Fibroblast of skin of left biceps (primary cell): ENCODE data around the gene SARS2.
"Not testable (repeated sequence)": the region's sequence is repeated elsewhere in the genome, so short reads cannot be mapped to it uniquely, and the experiment has no call there.

Source experiments
- DNase-seq, 2 experiments: peaks; one replicate each; pipeline ENCODE4 v3.0.0-alpha.2; 2013; ENCODE audit warnings: low read depth in 2 of 2

SARS2 gene

DNA sequence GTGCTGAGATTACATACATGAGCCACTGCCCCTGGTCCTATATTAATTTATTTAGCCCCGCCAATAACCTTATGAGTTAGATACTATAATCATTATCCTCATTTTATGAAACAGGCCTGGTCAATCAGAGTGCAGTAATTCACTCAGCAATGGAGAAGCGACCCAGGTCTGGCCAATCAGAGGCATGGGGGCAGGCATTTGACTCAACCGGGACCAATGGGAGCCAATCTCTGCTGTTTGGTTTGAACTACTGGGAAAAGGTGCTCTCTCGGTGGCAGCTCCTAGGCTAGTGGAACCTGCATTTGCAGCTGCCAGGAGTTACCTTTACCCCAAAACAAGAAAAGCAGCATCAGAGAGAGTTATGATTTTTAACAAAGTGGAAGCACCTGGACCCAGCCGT lies 37.7 kb downstream of the SARS2 start:
- DNase-seq: no peak

DNA sequence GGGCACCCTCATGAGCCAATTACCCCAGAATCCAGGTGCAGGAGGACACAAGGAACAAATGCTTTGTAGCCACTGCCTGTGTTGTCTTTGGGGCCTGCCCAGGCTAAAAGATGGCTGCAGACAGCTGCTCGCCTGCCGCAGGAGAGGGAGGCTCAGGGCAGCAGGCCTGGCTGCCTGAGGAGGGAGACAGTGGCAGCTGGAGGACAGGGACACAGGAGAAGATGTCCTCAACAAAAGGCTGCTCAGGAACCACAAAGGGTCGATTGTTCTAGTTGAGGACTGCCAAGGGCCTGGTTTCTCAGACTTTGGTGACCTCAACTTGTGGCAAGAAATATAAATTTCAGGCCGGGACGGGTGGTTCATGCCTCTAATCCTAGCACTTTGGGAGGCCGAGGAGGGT lies 38.8 kb downstream of the SARS2 start:
- DNase-seq: no peak

DNA sequence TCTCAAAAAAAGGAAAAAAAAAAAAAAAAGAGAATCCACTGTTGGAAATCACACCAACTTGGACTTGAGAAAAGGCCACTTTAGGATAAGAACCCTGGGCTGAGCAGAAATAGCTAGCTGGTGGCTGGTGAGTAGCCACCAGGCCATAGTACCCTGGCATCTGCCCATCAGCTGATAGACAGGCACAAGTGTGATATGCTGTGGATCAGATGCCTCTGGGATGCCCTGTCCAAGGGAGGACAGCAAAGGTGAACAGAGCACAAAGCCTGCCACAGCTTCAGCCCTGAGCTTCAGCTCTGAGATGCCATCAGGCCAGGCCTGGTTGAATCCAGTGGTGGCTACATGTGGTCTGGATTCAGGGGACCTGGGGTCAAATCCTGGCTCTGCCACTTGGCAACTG lies 39.9 kb downstream of the SARS2 start:
- no peak for DNase-seq

DNA sequence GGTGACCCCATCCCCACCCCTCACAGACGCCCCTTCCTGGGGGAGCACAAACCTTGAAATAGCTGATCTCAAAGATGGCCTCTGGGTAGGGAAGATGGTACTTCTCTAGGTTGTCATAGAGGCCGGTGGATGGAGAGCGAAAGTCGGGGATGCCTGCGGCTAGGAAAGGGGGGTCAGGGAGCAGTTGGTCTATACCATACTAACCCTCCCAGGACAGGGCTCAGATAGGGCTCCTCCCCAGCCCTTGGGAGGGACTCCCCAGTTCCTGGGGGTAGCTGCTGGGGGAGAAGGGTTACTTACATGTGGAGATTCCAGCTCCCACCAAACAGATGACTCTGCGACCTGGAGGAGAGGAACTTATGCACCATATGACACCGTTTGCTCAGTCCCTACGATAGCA lies 40.8 kb downstream of the SARS2 start:
- no peak for DNase-seq

DNA sequence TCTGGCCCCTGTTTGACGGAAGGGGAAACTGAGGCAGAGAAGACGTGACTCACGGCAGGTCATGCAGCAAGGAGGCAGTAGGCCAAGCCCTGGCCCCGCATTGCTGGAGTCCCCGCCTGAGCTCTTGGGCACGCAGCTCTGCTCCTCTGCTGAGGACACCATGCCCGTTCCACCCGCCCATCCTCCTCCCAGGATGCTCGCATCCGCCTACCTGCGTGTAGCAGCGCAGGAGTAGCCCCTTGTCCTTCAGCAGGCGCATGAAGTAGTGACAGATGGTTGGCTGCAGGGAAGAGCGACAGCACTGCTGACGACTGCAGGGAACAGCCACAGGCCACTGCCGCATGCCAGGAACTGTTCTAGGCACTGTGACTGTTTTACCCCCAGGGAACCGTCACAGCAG lies 41.7 kb downstream of the SARS2 start:
- DNase-seq: no peak

DNA sequence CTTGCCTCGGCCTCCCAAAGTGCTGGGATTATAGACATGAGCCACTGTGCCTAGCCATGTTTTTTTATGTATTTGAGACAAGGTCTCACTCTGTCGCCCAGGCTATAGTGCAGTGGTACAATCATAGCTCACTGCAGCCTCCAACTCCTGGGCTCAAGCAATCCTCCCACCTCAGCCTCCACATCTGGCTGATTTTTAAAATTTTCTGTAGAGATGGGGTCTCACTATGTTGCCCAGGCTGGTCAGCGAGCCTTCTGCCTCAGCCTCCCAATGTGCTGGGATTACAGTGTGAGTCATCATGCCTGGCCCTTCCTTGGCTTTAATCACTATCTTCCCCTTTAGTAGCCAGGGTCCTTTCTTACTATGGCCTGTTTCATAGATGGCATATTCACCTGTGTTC lies 45.9 kb downstream of the SARS2 start:
- not testable (repeated sequence) for DNase-seq

DNA sequence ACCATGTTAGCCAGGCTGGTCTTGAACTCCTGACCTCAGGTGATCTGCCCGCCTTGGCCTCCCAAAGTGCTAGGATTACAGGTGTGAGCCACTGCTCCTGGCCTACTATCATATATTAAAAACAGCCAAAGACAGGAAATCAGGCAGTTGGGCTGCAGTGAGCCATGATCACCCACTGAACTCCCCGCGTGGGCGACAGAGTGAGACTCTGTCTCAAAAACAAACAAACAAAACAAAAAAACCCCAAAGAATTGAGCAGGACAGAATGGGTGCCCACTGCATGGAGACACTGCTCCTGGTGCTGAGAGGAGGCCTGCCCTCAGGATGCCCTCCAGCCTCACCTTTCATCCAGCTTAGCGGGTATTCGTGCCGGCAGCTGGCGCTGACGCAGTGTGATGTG lies 47.3 kb downstream of the SARS2 start:
- DNase-seq: no peak

DNA sequence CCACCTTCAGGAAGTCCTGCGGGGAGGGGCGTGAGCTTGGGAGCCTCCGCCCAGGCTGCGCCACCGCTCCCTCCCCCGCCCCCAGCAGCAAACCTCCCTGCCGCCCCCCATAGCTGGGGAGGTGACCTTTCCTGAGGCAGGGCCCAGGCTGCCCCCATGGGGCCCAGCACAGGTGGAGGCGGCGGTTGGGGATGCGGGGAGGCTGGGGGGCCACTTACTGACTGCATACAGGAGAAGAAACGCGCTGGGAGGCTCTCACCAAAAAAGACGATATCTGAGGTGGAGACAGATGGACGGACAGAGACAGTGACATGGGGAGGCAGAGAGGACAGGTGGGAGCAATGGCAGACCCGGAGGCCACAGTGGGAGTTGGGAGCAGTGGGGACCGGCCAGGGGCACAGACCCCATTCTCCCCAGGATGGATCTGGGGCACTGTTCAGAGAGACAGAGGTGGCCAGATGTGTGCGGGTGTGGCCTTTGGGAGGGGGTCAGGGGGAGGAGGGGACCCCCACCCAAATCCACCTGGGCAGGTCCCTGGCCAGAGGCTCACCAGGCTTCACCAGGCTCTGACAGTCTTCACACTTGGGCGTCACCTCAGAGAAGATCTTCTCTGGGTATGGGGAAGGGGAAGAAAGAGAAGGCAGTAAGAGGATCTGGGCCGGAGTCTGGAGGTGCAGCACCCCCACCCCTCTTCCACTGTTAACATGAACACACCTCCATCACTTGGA lies 49.5 kb downstream of the SARS2 start:
- no peak for DNase-seq

DNA sequence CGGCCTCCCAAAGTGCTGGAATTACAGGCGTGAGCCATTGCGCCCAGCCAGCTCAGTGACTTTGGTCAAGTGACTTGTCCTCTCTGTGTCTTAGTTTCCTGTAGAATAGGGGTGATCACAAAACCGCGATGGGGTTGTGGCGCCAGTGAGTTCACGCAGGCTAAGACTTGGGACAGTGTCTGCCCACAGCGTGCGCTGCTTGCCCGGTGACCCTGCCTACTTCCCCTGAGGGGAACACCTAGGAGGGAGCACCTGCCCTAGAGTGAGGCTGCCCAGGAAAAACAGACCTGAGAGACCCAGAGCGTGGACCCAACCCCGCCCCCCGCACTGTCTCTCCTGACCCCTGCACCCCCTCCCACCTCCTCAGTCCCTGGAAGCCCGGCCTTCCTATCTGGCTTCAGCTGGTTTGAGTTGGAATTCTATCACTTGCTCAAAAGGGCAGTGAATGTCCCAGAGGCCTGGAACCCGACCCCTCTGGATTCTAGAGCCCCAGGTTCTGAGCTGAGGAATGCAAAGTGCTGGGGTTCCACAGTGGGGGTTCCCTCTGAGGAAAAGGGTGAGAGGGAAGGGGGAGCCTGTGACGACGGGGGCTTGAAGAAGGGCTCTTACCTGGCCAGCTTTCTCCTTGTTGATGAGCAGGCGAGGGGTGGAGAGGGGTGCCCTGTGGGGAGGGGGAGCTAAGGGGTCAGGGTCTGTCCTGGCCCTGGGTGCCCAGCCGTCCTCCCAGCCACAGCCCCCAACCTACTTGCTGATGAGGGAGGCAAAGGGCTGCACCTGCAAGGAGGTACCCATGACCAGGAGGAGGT lies 50.3 kb downstream of the SARS2 start:
- no peak for DNase-seq

DNA sequence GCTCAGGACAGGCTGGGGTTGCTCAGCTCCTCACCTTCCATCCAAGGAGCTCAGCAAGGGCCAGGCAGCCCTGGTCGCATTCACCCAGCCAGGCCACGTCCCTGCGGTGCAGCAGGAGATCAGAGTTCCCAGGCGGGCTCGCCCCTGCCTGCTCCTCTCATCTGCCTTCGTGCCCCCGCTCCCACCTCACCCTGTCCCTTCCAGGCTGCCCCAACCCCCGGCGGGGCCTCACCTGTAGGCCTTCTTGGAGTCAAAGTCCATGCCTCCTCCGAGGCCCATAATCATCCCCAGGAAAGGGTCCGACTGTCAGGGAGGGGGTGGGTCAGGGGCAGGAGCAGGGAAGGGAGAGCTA lies 51.2 kb downstream of the SARS2 start:
- no peak for DNase-seq

DNA sequence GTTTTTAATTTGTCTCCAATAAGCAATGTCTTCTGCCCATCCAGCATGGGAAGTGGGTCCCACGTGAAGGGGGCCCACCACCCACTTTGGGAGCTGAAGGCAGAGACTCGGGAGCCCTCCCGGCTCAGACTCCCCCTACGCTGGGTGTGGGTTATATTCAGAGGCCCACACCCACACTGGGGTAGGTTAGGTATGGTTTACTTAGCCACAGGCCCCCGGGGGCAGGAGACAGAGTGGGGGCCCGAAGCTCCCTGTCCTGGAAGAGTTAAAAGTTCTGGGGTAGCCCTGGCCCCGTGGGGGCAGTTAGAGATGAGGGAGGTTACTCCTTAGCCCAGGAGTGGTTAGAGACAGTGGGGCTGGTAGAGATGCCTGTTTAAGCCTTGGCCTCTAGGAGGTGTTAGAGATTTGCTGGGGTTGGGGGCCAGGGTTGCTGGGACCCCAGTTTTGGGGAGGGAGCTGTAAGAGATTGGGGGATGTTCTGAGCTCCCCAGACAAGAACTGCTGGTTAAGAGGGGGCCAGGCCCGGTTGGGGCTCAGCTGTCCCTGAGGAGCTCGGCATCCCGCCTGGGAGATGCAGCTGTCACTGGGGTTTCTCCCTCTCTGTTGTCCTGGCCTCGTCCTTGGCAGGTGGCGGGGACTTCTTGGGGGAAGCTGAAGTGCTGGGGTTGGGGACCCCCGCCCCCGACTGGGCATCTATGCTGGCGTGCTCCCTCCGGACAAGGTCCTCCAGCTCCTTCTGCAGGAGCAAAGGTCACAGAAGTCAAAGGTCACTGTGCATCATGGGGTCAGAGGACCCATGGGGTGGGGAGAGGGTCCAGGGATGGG lies 51.8 kb downstream of the SARS2 start:
- DNase-seq: no peak

DNA sequence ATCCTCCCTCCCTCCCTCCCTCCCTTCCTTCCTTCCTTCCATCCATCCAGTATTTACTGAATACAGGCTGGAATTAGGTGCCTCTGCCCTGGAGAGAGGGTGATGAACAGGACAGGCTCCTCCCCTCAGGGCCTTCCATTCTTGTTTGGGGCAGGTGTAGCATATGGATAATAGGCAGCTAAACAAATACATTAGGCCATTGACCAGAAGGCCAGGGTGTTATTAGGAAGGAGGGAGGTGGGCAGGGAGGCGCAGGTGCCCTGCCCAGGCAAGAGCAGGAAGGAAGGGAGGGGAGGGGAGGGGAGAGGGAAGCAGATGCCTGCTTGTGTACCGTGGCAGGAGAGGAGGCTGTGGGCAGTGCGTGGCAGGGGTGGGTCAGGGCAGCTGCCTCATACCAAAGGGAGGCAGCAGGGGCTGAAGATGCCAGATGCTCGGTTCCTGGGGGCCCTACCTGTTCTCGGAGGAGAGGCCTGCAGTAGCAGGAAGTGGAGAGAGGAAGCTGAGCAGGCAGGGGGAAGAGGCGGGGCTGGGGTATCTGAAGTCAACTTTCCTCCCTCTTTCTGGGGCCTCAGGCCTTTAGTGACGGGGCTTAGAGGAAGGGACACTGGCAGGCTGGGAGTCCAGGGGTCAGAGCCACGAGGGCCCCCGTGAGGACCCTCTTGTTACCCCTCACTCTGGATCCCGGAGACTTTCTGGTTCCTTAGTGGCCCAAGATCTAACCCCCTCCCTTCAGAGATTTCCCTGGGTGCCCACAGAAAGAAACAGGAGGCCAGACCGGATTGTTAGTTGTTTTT lies 52.6 kb downstream of the SARS2 start, which contains the start of gene RINL:
RINL (minus strand) TSS at position 495 of the 794 bp plus-strand sequence. CDS start 1,533 bp downstream, outside the sequence.
- no peak for DNase-seq

DNA sequence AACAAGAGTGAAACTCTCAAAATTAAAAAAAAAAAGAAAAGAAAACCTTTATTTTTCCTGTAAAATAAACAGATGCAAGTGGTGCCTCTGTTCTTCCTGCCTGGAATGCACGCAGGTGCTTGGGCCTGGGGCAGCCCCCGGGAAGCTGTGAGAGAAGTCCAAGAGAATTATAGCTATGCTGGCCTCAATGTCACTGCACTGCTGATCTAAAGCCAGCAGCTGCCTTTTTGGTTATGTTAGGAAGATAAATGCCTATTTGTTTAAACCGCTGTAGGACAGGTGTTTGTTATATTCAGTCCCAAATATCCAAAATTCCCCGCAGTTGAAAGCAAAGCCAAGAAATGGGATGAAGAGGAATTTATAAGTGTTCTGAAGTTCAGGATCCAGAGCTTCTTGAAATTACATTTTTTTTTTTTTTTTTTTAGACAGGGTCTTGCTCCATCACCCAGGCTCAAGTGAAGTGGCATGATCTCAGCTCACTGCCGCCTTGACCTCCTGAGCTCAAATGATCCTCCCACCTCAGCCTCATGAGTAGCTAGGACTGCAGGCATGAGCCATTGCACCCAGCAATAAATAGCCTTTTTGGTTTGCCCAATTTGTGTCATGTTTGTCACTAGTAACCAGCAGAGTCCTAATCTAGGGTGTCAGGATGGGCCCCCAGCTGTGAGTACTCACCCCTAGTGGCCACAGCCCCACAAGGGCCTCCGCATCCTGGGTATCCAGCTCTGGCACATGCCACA lies 54.7 kb downstream of the SARS2 start:
- no peak for DNase-seq

DNA sequence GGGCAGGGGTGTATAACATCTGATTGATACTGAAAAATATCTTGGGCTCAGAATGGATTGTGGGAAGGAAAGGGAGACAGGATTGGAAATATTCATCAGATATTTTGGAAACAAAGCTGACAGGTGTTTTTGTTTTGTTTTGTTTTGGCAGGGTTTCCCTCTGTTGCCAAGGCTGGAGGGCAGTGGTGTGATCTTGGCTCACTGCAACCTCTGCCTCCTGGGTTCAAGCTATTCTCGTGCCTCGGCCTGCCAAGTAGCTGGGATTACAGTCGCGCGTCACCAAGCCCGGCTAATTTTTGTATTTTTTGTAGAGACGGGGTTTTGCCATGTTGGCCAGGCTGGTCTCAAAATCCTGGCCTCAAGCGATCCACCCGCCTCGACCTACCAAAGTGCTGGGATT lies 57.2 kb downstream of the SARS2 start:
- DNase-seq: not testable (repeated sequence)

DNA sequence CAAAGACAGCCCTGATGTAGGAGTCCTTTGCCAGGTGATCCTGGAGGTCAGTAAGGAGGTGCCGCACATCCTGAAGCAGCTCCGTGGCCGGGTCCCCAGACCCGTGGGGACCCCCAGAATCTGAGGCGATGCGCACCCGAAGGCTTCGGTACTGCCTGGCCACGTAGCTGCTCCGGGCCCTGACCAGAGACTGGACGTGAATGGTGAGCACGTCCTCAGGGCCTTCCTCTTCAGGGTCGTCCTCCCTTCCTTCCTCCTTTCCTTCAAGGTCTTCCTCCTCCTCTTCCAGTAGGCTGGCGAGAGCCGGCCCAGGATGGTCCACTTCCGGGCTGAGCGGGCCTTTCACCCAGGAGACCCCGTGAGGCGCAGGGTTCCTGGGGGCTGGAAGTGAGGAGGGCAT lies 60.0 kb downstream of the SARS2 start:
- DNase-seq: no peak

DNA sequence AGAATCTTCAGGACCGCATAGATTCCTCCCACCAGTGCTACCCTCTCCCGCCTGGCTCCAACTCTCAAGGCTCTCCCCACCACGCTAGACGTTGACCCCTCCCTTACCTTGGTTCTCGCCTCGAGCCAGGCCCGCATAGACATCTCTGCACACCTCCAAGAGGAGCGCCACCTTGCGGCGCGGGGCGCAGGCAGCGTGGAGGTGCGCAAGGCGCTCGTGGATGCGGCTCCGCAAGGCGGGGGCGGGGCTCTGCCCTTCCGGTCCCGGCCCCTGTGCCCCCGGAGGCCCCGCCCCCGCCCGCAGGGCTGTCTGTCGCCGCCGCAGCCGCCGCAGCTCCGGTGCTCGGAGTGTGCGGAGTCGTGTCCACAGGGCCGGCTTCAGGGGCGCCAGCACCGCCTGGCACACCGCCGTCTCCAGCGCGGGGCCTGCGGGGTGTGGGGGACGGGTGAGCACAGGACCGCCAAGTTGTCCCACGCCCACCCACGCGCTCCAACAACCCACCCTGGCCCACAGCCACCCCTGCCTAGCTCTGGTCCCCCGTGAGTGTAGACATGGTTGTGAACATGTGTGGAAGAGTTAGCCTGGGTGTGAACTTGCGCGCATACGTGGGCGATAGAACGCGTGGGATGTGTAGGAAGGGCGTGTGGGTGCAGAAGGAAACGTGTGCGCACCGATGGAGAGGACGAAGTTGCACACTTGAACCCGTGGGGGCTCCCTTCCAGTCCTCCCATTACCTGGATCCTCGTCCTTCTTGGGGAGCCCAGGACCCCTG lies 60.5 kb downstream of the SARS2 start:
- no peak for DNase-seq

DNA sequence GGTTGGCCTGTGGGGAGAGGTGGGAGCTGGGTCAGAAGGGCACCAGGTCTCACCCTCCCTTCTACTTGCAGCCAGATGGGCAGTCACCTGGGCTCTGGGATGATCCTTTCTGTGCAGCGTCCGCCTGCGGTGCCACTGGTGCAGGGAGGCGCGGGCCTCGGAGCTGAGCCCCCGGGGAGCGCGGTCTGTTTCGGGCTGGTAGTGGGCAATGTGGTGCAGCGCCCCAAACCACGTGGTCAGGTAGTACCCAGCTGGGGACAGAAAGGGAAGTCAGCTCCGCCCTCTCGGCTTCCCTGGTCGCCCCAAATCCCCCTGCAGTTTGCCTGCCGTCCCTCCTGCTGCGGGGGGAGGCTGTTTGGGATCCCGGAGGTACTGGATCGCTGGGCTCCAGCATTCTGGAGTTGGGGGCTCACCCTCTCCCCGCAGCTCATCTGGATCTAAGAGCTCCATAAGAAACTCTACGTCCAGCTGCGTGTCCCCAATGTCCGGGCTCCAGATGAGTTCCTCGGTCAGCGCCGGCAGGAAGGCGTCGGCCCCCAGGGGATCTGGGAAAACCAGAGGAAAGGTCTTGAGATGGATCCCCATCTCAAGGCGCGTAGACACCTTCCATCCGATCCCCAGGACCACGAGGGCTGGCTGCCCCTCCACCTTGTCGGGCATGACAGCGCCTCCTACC lies 61.3 kb downstream of the SARS2 start:
- DNase-seq: no peak

DNA sequence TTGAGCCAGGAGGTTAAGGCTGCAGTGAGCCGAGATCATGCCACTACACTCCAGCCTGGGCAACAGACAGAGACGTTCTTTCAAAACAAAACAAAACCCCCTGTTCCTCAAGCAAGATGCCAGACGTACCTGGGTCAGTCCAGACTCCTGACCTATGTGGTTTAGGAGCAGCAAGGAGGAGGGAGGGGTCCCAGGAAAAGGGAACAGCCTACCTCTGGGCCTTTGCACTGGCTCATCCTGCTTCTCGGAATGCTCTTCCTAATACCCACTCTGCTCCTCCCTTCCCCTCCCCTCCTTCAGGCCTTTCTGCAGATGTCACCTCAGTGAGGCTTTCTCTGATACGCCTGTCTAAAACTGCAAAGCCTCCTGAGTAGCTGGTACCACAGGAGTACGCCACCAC lies 62.0 kb downstream of the SARS2 start:
- DNase-seq: no peak

DNA sequence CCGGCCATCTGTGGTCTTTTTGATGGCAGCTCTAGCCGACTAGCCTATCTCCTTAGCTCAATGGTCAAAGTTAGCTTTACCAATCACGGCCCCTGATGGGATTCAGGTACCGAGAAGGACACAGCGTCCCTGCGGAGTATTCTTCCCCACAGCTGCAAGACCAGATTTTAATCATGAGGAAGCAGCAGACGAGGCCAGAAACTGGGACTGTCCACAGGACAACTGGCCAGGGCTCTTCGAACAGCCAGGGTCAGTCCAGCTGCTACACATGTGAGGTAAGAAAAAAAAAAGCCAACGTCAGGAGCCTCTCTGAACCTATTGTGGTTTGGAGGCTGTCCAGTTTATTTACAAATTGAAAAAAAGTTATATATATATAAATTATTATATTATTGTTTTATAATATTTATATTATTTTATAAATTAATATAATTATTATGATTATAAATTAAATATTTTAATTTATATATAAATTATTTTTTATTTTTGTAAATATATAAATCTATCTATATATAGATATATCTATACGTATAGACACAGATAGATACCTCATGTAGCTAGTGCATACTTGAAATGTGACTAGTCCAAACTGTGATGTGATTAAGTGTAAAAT lies 63.3 kb downstream of the SARS2 start:
- no peak for DNase-seq
